ENCODE data around the gene CFAP46. TPM values are rescaled to one million over a fixed set of nuclear protein-coding genes. Genes with fewer than 3 reads are reported as not detected.

Gene CFAP46
- total RNA-seq, 3 donors from 2014 or later (not counting 1 experiment from before 2014, with no cell fraction given), result 0.35 TPM; not detected in 2

DNA sequence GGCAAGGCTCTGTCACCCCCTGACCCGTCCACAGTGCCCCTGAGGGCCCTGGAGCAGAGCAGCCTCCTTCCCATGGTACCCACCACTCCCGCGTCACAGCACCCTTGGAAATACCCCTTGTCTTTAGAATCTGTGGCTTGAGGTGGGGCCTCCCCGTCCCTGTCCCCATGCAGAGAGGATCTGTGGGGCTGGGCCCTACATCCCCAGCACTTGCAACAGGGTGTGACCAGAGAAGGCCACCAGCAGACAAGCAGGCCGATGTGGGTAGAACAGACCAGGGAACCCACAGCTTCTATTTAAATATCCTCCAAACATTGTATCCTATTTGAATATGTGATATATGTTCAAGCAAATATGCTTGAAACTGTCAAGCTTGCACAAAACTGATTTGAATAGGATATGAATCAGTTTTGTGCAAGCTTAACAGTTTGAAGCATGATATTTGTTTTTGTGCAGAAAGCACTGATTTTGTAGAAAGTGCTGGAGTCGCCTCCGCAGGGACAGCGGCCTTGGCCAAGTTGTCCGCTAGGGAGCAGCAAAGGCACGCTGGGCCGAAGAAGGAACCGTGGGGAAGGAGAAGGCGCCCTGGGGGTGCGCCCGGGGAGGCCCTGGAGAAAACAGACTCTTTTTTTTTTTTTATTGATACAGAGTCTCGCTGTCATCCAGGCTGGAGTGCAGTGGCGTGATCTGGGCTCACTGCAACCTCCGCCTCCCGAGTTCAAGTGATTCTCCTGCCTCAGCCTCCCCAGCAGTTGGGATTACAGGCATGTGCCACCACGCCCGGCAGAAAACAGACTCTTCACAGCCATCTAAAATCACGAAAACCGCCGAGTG lies 2.2 kb downstream of the CFAP46 start:
- peak; percentile 36 to 62 (median 52) for ATAC-seq
- H3K4me3 Mint-ChIP-seq, result peak overlapping the region; percentile 35
- intact Hi-C loops (cut with micrococcal nuclease), result no loop called here

DNA sequence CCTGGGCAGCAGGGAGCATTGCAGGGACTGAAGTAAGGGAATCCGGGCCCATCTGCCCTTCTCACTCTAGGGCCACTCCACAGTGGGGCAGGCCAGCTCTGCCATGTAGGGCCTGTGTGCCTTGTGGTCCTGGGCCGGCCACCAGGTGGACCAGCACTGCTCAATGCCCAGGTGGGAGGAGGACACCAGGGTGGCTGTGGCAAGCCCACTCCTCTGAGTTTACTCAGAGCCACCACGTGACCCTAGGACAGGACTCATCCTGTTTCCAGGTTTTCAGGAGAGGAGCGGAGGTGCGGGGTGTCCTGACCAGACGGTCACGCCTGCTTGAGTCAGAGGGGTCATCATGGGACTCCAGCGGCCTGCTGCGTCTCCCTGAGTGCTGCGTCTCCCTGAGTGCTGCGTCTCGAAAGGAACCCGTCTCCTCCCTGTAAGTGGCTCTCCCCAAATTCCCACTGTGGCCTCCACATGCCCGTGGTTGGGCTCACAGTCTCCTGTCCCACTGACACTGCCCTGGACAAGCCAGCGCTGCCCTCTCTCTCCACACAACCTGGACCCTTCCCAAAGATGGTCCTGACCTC lies 2.9 kb downstream of the CFAP46 start:
- H3K27me3 Mint-ChIP-seq (ENCODE audit: low read depth in 2 of 2), result peaks cover 39 to 54% of the 10 kb centered on the region in 2 donors
- no peak overlapping the region for H3K27ac Mint-ChIP-seq
- TF ChIP-seq, protein P1, sequence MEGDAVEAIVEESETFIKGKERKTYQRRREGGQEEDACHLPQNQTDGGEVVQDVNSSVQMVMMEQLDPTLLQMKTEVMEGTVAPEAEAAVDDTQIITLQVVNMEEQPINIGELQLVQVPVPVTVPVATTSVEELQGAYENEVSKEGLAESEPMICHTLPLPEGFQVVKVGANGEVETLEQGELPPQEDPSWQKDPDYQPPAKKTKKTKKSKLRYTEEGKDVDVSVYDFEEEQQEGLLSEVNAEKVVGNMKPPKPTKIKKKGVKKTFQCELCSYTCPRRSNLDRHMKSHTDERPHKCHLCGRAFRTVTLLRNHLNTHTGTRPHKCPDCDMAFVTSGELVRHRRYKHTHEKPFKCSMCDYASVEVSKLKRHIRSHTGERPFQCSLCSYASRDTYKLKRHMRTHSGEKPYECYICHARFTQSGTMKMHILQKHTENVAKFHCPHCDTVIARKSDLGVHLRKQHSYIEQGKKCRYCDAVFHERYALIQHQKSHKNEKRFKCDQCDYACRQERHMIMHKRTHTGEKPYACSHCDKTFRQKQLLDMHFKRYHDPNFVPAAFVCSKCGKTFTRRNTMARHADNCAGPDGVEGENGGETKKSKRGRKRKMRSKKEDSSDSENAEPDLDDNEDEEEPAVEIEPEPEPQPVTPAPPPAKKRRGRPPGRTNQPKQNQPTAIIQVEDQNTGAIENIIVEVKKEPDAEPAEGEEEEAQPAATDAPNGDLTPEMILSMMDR (IDR thresholded peaks at IDR 0.05), result no peak
- 89% methylated on average over 15 of the region's 15 CpGs for WGBS (ENCODE audit: insufficient coverage)
- peaks cover 5 to 6% of the 10 kb centered on the region in 2 donors for H3K4me1 Mint-ChIP-seq
- H3K27ac ChIP-seq (ENCODE audit: low read length), result no peak overlapping the region
- H3K4me3 Mint-ChIP-seq, result no peak overlapping the region
- ATAC-seq (no peak), DNase-seq (no peak)
- H3K9me3 Mint-ChIP-seq, result no peaks in the 10 kb centered on the region
- peaks cover 9% of the 10 kb centered on the region for H3K27me3 ChIP-seq (ENCODE audit: control insufficient read depth, insufficient read depth, low read length)
- H3K36me3 ChIP-seq (ENCODE audit: control insufficient read depth, insufficient read depth, low read length), result no peaks in the 10 kb centered on the region
- intact Hi-C loops (cut with micrococcal nuclease), result no loop called here
- peaks cover 5% of the 10 kb centered on the region for H3K4me1 ChIP-seq (ENCODE audit: control insufficient read depth, insufficient read depth, low read length)
- H3K4me3 ChIP-seq (ENCODE audit: low read length), result no peak overlapping the region
- no peaks in the 10 kb centered on the region for H3K36me3 Mint-ChIP-seq
- H3K9me3 ChIP-seq (ENCODE audit: control insufficient read depth, insufficient read depth, low read length), result no peaks in the 10 kb centered on the region

More for the DNA sequence above, 2.2 kb downstream of the CFAP46 start:
- Mint-ChIP-seq H3K4me1 (peaks cover 5 to 6% of the 10 kb centered on the region in 2 donors), H3K27me3 (ENCODE audit: low read depth in 2 of 2) (peaks cover 46 to 60% of the 10 kb centered on the region in 2 donors), H3K9me3 (no peaks in the 10 kb centered on the region), H3K36me3 (no peaks in the 10 kb centered on the region), H3K27ac (no peak overlapping the region)
- no peaks in the 10 kb centered on the region for H3K9me3 ChIP-seq (ENCODE audit: control insufficient read depth, insufficient read depth, low read length)
- TF ChIP-seq, protein P1 (IDR thresholded peaks at IDR 0.05), result no peak
- H3K36me3 ChIP-seq (ENCODE audit: control insufficient read depth, insufficient read depth, low read length), result no peaks in the 10 kb centered on the region
- no peak overlapping the region for H3K27ac ChIP-seq (ENCODE audit: low read length)
- peaks cover 9% of the 10 kb centered on the region for H3K27me3 ChIP-seq (ENCODE audit: control insufficient read depth, insufficient read depth, low read length)
- H3K4me3 ChIP-seq (ENCODE audit: low read length), result no peak overlapping the region
- 43% methylated on average over 23 of the region's 24 CpGs for WGBS (ENCODE audit: insufficient coverage)
- peak; percentile 16 to 41 for DNase-seq
- H3K4me1 ChIP-seq (ENCODE audit: control insufficient read depth, insufficient read depth, low read length), result peaks cover 5% of the 10 kb centered on the region

GRCh38 chr10:132938472-132939339 lies 3.7 kb downstream of the CFAP46 start:
- Histone ChIP-seq H3K9me3 (ENCODE audit: control insufficient read depth, insufficient read depth, low read length) (no peaks in the 10 kb centered on the region), H3K36me3 (ENCODE audit: control insufficient read depth, insufficient read depth, low read length) (no peaks in the 10 kb centered on the region), H3K27ac (ENCODE audit: low read length) (no peak overlapping the region), H3K4me3 (ENCODE audit: low read length) (no peak overlapping the region), H3K27me3 (ENCODE audit: control insufficient read depth, insufficient read depth, low read length) (peaks cover 9% of the 10 kb centered on the region), H3K4me1 (ENCODE audit: control insufficient read depth, insufficient read depth, low read length) (peaks cover 5% of the 10 kb centered on the region)
- Mint-ChIP-seq H3K4me3 (no peak overlapping the region), H3K36me3 (no peaks in the 10 kb centered on the region), H3K4me1 (peaks cover 5 to 6% of the 10 kb centered on the region in 2 donors), H3K9me3 (no peaks in the 10 kb centered on the region), H3K27ac (no peak overlapping the region), H3K27me3 (ENCODE audit: low read depth in 2 of 2) (peaks cover 34 to 47% of the 10 kb centered on the region in 2 donors)
- intact Hi-C loops (cut with micrococcal nuclease), result no loop called here
- no peak for ATAC-seq
- DNase-seq, result peak in 1 of 2 donors; percentile 9
- 37% methylated on average over 27 of the region's 27 CpGs for WGBS (ENCODE audit: insufficient coverage)
- TF ChIP-seq, protein P1 (IDR thresholded peaks at IDR 0.05), result no peak

Data from natural killer cell (primary cell).